Immature natural killer cell (primary cell): Measurements from ENCODE around the gene ALK. TPM values are rescaled to one million over a fixed set of nuclear protein-coding genes. Genes with fewer than 3 reads are reported as not detected.
A peak's percentile ranks its signal among the peaks of the same experiment; 100 is the strongest.
"Not testable (repeated sequence)": the region's sequence is repeated elsewhere in the genome, so short reads cannot be mapped to it uniquely, and the experiment has no call there.

Source experiments
- DNase-seq, 3 donors: peaks; one replicate each; pipeline ENCODE4 v3.0.0; 2022; ENCODE audit warnings: mixed read lengths in 1 of 3
- H3K27ac Mint-ChIP-seq, 6 donors: one replicate each; pipeline ENCODE4 v1.8.0; 2020; ENCODE audit warnings: mixed read lengths in 6 of 6, mild to moderate bottlenecking in 5 of 6, inconsistent platforms in 4 of 6, moderate library complexity in 3 of 6
- H3K27me3 Mint-ChIP-seq, 3 donors: one replicate each; pipeline ENCODE4 v1.8.0; 2020 to 2021; ENCODE audit warnings: low read depth in 3 of 3, mild to moderate bottlenecking in 3 of 3, mixed read lengths in 3 of 3, moderate library complexity in 3 of 3, inconsistent platforms in 1 of 3
- H3K36me3 Mint-ChIP-seq, 3 donors: one replicate each; pipeline ENCODE4 v1.8.0; 2020; ENCODE audit warnings: mixed read lengths in 3 of 3, inconsistent platforms in 2 of 3, mild to moderate bottlenecking in 2 of 3
- H3K4me1 Mint-ChIP-seq, 2 donors: one replicate each; pipeline ENCODE4 v1.8.0; 2020; ENCODE audit warnings: inconsistent platforms in 2 of 2, mild to moderate bottlenecking in 2 of 2, mixed read lengths in 2 of 2, moderate library complexity in 1 of 2
- H3K4me3 Mint-ChIP-seq, 5 donors: one replicate each; pipeline ENCODE4 v1.8.0; 2020; ENCODE audit warnings: mild to moderate bottlenecking in 5 of 5, mixed read lengths in 5 of 5, inconsistent platforms in 3 of 5, moderate library complexity in 3 of 5
- H3K9me3 Mint-ChIP-seq, 6 donors: one replicate each; pipeline ENCODE4 v1.8.0; 2020; ENCODE audit warnings: mild to moderate bottlenecking in 6 of 6, mixed read lengths in 6 of 6, inconsistent platforms in 4 of 6, moderate library complexity in 3 of 6
- polyA plus RNA-seq, 3 donors: library from polyadenylated mRNA; unstranded; fragments of 300-500 nt; fragmentation: Illumina TruSeq; gene quantifications; one replicate each; pipeline ENCODE4 v1.2.3, GENCODE V29; 2021

The ALK gene
- polyA plus RNA-seq, 3 donors from 2014 or later, result not detected

- H3K4me3 Mint-ChIP-seq, result no peak overlapping the region
- H3K27me3 Mint-ChIP-seq, result peaks cover 2 to 17% (median 7%) of the 10 kb centered on the region in 3 donors
- peaks cover 0 to 5% (median 2%) of the 10 kb centered on the region in 6 donors for H3K9me3 Mint-ChIP-seq
Measured at GRCh38 chr2:29850794-29851193, 70.6 kb downstream of the ALK start.

GRCh38 chr2:29848566-29849310 is 72.6 kb downstream of the ALK start:
- Mint-ChIP-seq H3K9me3 (peaks cover 0 to 5% (median 2%) of the 10 kb centered on the region in 6 donors), H3K27ac (no peak overlapping the region), H3K27me3 (peaks cover 3 to 19% (median 7%) of the 10 kb centered on the region in 3 donors), H3K4me3 (no peak overlapping the region), H3K36me3 (no peaks in the 10 kb centered on the region), H3K4me1 (no peaks in the 10 kb centered on the region)
- DNase-seq, result no peak

More at GRCh38 chr2:29850794-29851193, 70.6 kb downstream of the ALK start:
- Mint-ChIP-seq H3K27ac (no peak overlapping the region), H3K4me1 (no peaks in the 10 kb centered on the region), H3K36me3 (no peaks in the 10 kb centered on the region)
- no peak for DNase-seq

DNA sequence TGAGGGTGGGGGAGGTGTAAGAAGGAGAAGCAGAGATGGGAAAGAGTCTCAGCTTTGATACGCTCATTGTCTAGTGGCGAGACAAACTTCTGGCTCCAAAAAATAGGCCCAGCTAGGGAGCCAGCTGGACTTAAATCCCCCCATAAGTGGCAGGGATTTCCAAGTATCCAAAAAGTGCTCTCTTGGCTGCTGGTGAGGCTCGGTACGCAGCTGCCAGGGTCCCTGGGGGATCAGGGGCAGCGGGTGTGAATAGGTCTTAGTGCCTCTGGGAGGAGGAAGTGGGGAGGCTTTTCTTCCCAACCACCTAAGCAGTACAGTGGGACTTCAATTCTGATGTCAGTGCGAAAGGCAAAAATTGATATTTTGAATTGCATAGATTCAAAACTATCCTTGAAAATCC is 73.5 kb downstream of the ALK start:
- Mint-ChIP-seq H3K36me3 (no peaks in the 10 kb centered on the region), H3K4me1 (no peaks in the 10 kb centered on the region), H3K4me3 (no peak overlapping the region), H3K27me3 (peaks cover 3 to 17% (median 5%) of the 10 kb centered on the region in 3 donors), H3K9me3 (peaks cover 0 to 3% (median 0%) of the 10 kb centered on the region in 6 donors), H3K27ac (no peak overlapping the region)
- DNase-seq, result no peak

DNA sequence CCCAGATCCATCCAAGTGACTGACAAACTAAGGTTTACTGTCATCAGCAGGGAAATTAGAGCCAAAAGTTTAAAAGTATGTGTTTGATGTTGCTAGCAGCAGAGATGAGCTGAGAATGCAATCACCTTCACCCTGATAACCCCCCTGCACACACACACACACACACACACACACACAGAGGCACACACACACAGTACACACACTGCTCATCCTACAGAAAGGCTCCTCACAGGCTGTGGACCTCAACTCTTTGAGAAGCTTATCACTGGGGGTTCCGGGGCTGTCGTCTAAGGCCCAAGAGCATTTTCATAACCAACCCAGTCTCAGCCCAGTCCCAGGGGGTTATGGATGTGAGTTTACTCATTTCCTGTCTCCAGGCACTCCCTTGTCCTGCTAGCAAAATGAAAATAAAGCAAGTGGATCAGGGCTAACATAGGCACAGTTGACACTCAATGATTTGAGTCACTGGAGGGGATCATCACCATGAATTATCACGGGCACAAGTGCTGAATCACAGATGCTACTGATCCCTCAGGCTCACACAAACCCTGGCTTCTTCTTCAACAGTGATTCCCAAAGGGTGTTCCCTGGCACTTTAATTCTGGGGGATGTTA is 76.6 kb downstream of the ALK start:
- Mint-ChIP-seq H3K27ac (no peak overlapping the region), H3K9me3 (no peaks in the 10 kb centered on the region), H3K36me3 (no peaks in the 10 kb centered on the region), H3K4me1 (no peaks in the 10 kb centered on the region), H3K4me3 (no peak overlapping the region), H3K27me3 (peaks cover 5 to 12% (median 8%) of the 10 kb centered on the region in 3 donors)
- no peak for DNase-seq

DNA sequence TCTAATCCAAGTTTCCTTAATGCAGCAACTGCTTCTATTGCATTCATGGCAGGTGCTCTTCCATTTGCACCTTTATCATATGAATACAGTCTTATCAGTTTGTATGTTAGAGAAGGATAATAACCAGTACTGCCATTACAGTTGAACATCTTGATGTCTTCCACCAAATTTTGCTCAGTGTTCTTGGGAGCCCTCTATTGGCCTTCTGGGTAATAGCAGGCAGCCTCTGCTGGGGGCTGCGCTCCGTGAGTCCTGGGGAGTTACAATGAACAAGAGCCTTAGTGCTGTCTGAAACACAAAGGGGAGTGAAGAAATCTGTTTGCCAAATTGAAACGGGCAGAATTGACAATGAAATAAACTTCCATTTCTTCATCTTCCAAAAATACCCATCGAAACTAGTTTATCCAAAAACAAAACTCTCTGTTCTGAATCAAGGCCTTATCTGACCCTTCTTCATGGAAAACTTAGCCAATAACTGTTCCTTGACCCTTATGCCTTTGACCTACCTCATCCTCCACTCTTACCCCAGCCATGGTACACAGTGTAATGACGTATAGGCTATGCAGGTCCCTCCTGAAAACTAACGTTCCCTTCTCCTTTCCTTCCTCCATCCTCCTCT is 79.9 kb downstream of the ALK start:
- H3K36me3 Mint-ChIP-seq, result no peaks in the 10 kb centered on the region
- peaks cover 0 to 12% (median 4%) of the 10 kb centered on the region in 6 donors for H3K9me3 Mint-ChIP-seq
- H3K4me3 Mint-ChIP-seq, result no peak overlapping the region
- peak in 1 of 3 donors; percentile 14 for DNase-seq
- no peak overlapping the region for H3K27ac Mint-ChIP-seq
- H3K27me3 Mint-ChIP-seq, result peaks cover 5 to 13% (median 7%) of the 10 kb centered on the region in 3 donors
- no peaks in the 10 kb centered on the region for H3K4me1 Mint-ChIP-seq

DNA sequence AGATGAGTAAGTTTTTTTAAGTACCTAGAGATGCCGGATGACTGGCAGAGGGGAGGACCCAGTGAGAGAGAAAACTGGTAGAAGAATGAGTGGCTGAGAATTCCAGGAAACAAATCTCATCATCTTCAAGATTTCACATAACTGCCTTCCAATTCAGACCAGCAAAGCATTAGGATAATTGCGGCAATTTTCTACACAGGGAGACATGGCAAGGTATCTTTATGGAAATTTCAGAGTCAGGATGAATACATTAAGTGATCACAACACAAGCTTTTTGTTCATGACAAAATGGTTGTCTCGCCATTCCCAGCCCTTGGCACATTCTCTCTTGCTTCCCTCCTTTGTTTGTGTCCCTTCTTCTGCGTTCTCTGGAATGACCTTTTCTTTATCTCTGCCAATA is 82.1 kb downstream of the ALK start:
- no peaks in the 10 kb centered on the region for H3K36me3 Mint-ChIP-seq
- no peak for DNase-seq
- no peak overlapping the region for H3K4me3 Mint-ChIP-seq
- H3K4me1 Mint-ChIP-seq, result no peaks in the 10 kb centered on the region
- H3K27me3 Mint-ChIP-seq, result peaks cover 2 to 17% (median 7%) of the 10 kb centered on the region in 3 donors
- H3K9me3 Mint-ChIP-seq, result peaks cover 0 to 12% (median 7%) of the 10 kb centered on the region in 6 donors
- no peak overlapping the region for H3K27ac Mint-ChIP-seq

GRCh38 chr2:29837925-29838324 is 83.5 kb downstream of the ALK start:
- H3K36me3 Mint-ChIP-seq, result no peaks in the 10 kb centered on the region
- peaks cover 2 to 14% (median 5%) of the 10 kb centered on the region in 3 donors for H3K27me3 Mint-ChIP-seq
- H3K4me1 Mint-ChIP-seq, result no peaks in the 10 kb centered on the region
- H3K27ac Mint-ChIP-seq, result no peak overlapping the region
- peaks cover 0 to 12% (median 7%) of the 10 kb centered on the region in 6 donors for H3K9me3 Mint-ChIP-seq
- no peak for DNase-seq
- no peak overlapping the region for H3K4me3 Mint-ChIP-seq

DNA sequence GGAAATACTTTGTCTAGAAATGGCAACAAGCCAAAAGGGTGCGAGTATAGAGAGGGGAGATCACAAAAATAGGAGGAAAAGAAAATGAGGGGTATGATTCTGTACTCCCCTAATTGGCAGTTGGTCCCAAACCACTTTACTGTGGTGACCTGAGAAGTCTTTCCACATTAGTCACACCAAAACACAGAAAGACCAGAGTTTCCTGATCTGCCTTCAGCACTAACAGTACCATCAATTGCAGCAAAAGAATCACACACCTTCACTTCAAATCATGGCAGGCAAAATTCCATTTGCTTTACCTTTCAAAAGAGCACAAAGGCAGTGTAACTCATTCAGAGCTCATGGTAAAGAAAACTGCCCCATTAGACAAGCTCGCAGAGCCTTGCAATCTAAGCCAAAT is 86.8 kb downstream of the ALK start:
- Mint-ChIP-seq H3K4me3 (no peak overlapping the region), H3K36me3 (no peaks in the 10 kb centered on the region), H3K27ac (no peak overlapping the region), H3K9me3 (peaks cover 0 to 12% (median 7%) of the 10 kb centered on the region in 6 donors), H3K4me1 (no peaks in the 10 kb centered on the region), H3K27me3 (peaks cover 2 to 13% (median 2%) of the 10 kb centered on the region in 3 donors)
- no peak for DNase-seq

DNA sequence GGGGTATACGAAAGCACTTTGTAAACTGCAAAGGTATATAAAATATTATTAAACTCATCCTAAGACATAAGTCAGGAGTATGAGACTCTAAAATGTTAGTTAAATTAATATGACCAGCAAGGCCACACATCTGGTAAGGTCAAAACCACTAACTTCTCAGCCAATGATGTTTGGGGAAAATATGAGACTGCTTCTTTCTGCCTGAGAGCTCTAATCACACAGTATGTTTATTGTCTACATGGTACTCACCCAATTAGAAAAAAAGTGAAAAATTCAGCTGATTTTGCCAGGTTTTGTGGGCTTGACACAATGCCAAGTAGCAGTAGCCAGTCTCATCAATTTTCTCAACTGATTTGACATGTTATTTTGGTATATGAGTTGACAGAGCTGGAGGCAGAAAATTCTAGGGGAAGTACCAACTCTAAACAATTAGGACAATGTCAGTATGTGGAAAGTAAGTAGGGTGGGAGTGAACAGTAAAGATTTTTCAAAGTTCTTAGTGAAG is 87.3 kb downstream of the ALK start:
- Mint-ChIP-seq H3K27ac (no peak overlapping the region), H3K36me3 (no peaks in the 10 kb centered on the region), H3K9me3 (peaks cover 0 to 12% (median 6%) of the 10 kb centered on the region in 6 donors), H3K4me3 (no peak overlapping the region), H3K4me1 (no peaks in the 10 kb centered on the region), H3K27me3 (peaks cover 2 to 13% (median 3%) of the 10 kb centered on the region in 3 donors)
- DNase-seq, result no peak

- no peak overlapping the region for H3K4me3 Mint-ChIP-seq
- H3K4me1 Mint-ChIP-seq, result no peaks in the 10 kb centered on the region
- H3K36me3 Mint-ChIP-seq, result no peaks in the 10 kb centered on the region
- no peak for DNase-seq
- H3K9me3 Mint-ChIP-seq, result peaks cover 0 to 6% (median 0%) of the 10 kb centered on the region in 6 donors
- H3K27ac Mint-ChIP-seq, result no peak overlapping the region
- H3K27me3 Mint-ChIP-seq, result peaks cover 2 to 6% (median 2%) of the 10 kb centered on the region in 3 donors
Measured at GRCh38 chr2:29831560-29831959, 89.8 kb downstream of the ALK start.

- Mint-ChIP-seq H3K27me3 (peaks cover 2 to 3% (median 2%) of the 10 kb centered on the region in 3 donors), H3K27ac (no peak overlapping the region), H3K4me3 (no peak overlapping the region), H3K4me1 (no peaks in the 10 kb centered on the region), H3K9me3 (no peaks in the 10 kb centered on the region), H3K36me3 (no peaks in the 10 kb centered on the region)
- DNase-seq, result no peak
Measured at GRCh38 chr2:29829841-29830240, 91.5 kb downstream of the ALK start.

- H3K9me3 Mint-ChIP-seq, H3K36me3 Mint-ChIP-seq, H3K27me3 Mint-ChIP-seq, DNase-seq, H3K27ac Mint-ChIP-seq, H3K4me1 Mint-ChIP-seq, H3K4me3 Mint-ChIP-seq: not testable (repeated sequence)
Measured at GRCh38 chr2:29824145-29824544, 97.2 kb downstream of the ALK start.

GRCh38 chr2:29821591-29821990 is 99.8 kb downstream of the ALK start:
- Mint-ChIP-seq H3K4me1 (no peaks in the 10 kb centered on the region), H3K36me3 (no peaks in the 10 kb centered on the region), H3K9me3 (no peaks in the 10 kb centered on the region), H3K27me3 (peaks cover 1 to 6% (median 5%) of the 10 kb centered on the region in 3 donors), H3K27ac (no peak overlapping the region), H3K4me3 (no peak overlapping the region)
- DNase-seq, result no peak

GRCh38 chr2:29819570-29819969 is 101.8 kb downstream of the ALK start:
- Mint-ChIP-seq H3K36me3 (no peaks in the 10 kb centered on the region), H3K9me3 (no peaks in the 10 kb centered on the region), H3K27me3 (peaks cover 1 to 9% (median 5%) of the 10 kb centered on the region in 3 donors), H3K27ac (no peak overlapping the region), H3K4me3 (no peak overlapping the region), H3K4me1 (no peaks in the 10 kb centered on the region)
- DNase-seq, result no peak
